Tibial nerve (tissue), 4 donors: Measurements from ENCODE around the gene KCNK3. TPM values are rescaled to one million over a fixed set of nuclear protein-coding genes. Genes with fewer than 3 reads are reported as not detected.

ENCODE experiments used
- DNase-seq, 2 donors: peaks; one replicate each; pipeline ENCODE4 v3.0.0-alpha.2; 2019; ENCODE audit warnings: low spot score in 2 of 2
- H3K27ac ChIP-seq, 4 donors: fragments of 200-600 bp; sonication (generic) in 3 of 4; one replicate each; pipeline ENCODE4 v1.5.1; 2017 to 2019; ENCODE audit warnings: mild to moderate bottlenecking in 1 of 4
- H3K27me3 ChIP-seq, 2 donors: fragments of 200-600 bp; sonication (generic) in 1 of 2; one replicate each; pipeline versions ENCODE4 v1.5.1 to v1.6.0; 2017 to 2019
- H3K36me3 ChIP-seq, 3 donors: fragments of 200-600 bp; sonication (generic); one replicate each; pipeline ENCODE4 v1.5.1; 2018 to 2019
- H3K4me1 ChIP-seq, 4 donors: fragments of 200-600 bp; sonication (generic) in 3 of 4; one replicate each; pipeline ENCODE4 v1.5.1; 2017 to 2019
- H3K4me3 ChIP-seq, 4 donors: fragments of 200-600 bp; sonication (generic) in 3 of 4; one replicate each; pipeline ENCODE4 v1.5.1; 2017 to 2019; ENCODE audit warnings: mild to moderate bottlenecking in 1 of 4, moderate library complexity in 1 of 4
- H3K9me3 ChIP-seq, 4 donors: fragments of 200-600 bp; sonication (generic) in 3 of 4; one replicate each; pipeline ENCODE4 v1.5.1; 2017 to 2019
- CTCF ChIP-seq, 5 experiments: fragments of 200-600 bp in 3 of 5; fragments of 450-650 bp in 2 of 5; sonication (generic) in 3 of 5; IDR thresholded peaks; one replicate each; pipeline ENCODE4 v1.5.1; 2016 to 2019; ENCODE audit warnings: antibody characterized with exemption in 5 of 5, mild to moderate bottlenecking in 3 of 5, moderate library complexity in 2 of 5
- EP300 ChIP-seq, 2 donors: sonication (generic); formaldehyde crosslinking; IDR thresholded peaks; one replicate each; pipeline ENCODE4 v1.6.1; 2017; ENCODE audit warnings: antibody characterized with exemption in 2 of 2, mild to moderate bottlenecking in 1 of 2
- POLR2A ChIP-seq, 2 donors: fragments of 450-650 bp; IDR thresholded peaks; one replicate each; pipeline ENCODE4 v1.6.1; 2017; ENCODE audit warnings: antibody characterized with exemption in 2 of 2, mild to moderate bottlenecking in 2 of 2, moderate library complexity in 2 of 2
- WGBS, 2 donors: methylation state at CpG; one replicate each; pipeline ENCODE4 v1.1.5; 2018; 5-methylcytosine and 5-hydroxymethylcytosine counted together
- total RNA-seq, 4 donors: library from RNA; depleted of rRNA; stranded (reverse); fragments of >200 nt; gene quantifications; one replicate each; pipeline ENCODE4 v1.1.0, GENCODE V29; 2016

Gene KCNK3
- total RNA-seq, 4 donors from 2014 or later, result 0.84 to 6.9 (median 1.7) TPM

DNA sequence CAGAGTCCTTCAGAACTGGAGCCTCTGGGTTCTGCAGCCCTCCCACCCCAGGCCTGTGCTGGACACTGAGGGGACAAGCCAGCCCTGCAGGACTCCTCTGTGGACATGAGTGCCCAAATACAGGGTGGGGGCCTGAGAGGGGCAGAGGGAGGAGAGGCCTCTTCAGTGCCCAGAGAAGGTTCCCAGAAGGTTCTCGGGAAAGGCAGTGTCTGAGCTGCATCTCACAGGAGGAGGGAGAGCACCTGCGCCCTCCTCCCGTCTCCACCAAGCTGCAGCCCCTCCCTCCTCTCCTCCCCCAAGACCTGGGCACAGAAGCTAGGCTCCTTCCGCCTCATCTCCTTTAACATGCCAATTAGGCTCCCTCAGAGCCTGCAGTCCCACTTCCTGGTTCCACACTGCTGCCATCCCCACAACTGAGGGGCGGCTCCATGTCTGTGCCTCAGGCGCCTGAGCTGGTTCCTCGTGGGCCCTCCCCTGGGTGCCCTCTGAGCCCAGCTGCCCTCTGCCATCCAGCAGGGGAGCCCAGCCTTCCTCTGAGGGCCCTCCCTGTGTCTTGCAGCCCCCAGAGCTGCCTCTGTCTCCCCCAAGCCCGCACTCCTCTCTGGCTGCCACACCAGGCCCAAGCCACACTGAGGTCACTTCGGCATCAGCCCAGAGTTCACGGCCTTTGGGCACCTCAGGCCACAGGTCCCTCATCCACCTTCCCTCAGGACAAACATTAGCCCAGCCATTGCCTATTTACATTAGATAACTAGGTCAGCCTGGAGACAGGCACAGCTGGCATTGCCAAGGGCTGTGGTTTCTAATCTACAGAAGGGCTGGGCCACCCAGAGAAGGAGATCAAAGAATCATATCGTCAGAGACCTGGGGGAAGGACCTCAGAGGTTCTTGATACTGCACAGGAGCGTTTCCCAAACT, 28.9 kb downstream of the KCNK3 start:
- no peak overlapping the region for H3K4me3 ChIP-seq
- H3K27ac ChIP-seq, result peak overlapping the region; percentile 1 to 68 (median 32)
- 86 to 92% methylated on average over 12 of the region's 12 CpGs for WGBS, 2 donors
- DNase-seq, result no peak
- no peaks in the 10 kb centered on the region for H3K27me3 ChIP-seq
- H3K4me1 ChIP-seq, result peaks cover 0 to 45% (median 31%) of the 10 kb centered on the region in 4 donors
- H3K9me3 ChIP-seq, result no peaks in the 10 kb centered on the region
- H3K36me3 ChIP-seq, result no peaks in the 10 kb centered on the region
- TF ChIP-seq CTCF (IDR thresholded peaks at IDR 0.05) (no peak), POLR2A (IDR thresholded peaks at IDR 0.05) (no peak), EP300 (IDR thresholded peaks at IDR 0.05) (no peak)

DNA sequence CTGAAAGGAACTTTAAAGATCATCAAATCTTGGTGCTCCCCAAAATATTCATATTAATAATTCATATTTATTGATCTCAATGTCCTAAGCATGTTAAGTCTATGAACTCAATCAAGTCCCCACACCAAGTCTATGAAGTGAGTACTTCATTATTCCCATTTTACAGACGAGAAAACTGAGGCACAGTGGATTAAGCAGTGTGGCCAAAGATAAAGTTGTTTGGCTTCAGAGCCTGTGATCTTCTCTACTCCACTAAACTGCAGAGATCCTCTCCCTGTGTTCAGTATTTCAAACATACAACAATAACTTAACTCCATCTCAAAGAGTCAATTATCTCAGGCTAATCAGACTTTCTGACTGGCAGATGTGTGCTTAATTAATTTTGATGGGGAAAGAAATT, 29.8 kb downstream of the KCNK3 start:
- WGBS, 2 donors, result 86 to 92% methylated on average over 1 of the region's 1 CpG
- Histone ChIP-seq H3K27me3 (peaks cover 0 to 4% of the 10 kb centered on the region in 2 donors), H3K9me3 (no peaks in the 10 kb centered on the region), H3K4me3 (no peak overlapping the region), H3K4me1 (peaks cover 0 to 45% (median 31%) of the 10 kb centered on the region in 4 donors), H3K27ac (peak overlapping the region in 2 of 4 donors; percentile 74 to 77), H3K36me3 (no peaks in the 10 kb centered on the region)
- DNase-seq, result no peak
- TF ChIP-seq POLR2A (IDR thresholded peaks at IDR 0.05), result no peak
- no peak for TF ChIP-seq CTCF (IDR thresholded peaks at IDR 0.05)
- TF ChIP-seq EP300 (IDR thresholded peaks at IDR 0.05), result no peak

DNA sequence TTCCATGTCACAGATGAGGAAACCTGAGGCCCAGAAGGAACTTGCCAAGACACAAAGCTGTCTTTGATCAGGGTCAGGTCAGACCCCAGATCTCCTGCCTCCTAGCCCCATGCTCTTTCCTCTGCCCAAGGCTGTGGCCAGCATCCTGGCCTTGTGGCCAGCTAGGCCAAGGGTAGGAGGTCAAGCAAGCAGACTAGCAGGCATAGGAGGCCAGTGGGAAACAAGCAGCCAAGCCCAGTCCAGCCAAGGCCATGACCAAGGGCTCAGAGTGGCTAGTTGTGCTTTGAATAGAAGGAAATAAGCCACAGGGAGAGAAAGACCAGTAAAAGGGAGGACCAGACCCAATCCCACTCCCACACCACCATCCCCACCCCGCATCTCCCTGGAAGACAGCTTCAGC, 30.4 kb downstream of the KCNK3 start:
- Histone ChIP-seq H3K4me1 (peaks cover 0 to 45% (median 31%) of the 10 kb centered on the region in 4 donors), H3K27me3 (peaks cover 0 to 7% of the 10 kb centered on the region in 2 donors), H3K27ac (peak overlapping the region in 3 of 4 donors; percentile 23 to 77 (median 74)), H3K36me3 (no peaks in the 10 kb centered on the region), H3K4me3 (no peak overlapping the region), H3K9me3 (no peaks in the 10 kb centered on the region)
- TF ChIP-seq EP300 (IDR thresholded peaks at IDR 0.05) (no peak), CTCF (IDR thresholded peaks at IDR 0.05) (no peak), POLR2A (IDR thresholded peaks at IDR 0.05) (no peak)
- no peak for DNase-seq
- WGBS, 2 donors, result 82 to 96% methylated on average over 1 of the region's 1 CpG

GRCh38 chr2:26723475-26723874, 31.0 kb downstream of the KCNK3 start:
- no peak for TF ChIP-seq EP300 (IDR thresholded peaks at IDR 0.05)
- TF ChIP-seq CTCF (IDR thresholded peaks at IDR 0.05), result no peak
- no peak for TF ChIP-seq POLR2A (IDR thresholded peaks at IDR 0.05)
- Histone ChIP-seq H3K9me3 (no peaks in the 10 kb centered on the region), H3K4me1 (peaks cover 0 to 45% (median 31%) of the 10 kb centered on the region in 4 donors), H3K27me3 (peaks cover 0 to 10% of the 10 kb centered on the region in 2 donors), H3K4me3 (no peak overlapping the region), H3K36me3 (no peaks in the 10 kb centered on the region), H3K27ac (peak overlapping the region in 3 of 4 donors; percentile 23 to 77 (median 74))
- 86 to 89% methylated on average over 3 of the region's 3 CpGs for WGBS, 2 donors
- DNase-seq, result no peak
